Mesendoderm (in vitro differentiated cells): Measurements from ENCODE around the gene BCAT1.

Experiments used
- DNase-seq: peaks from one replicate; pipeline ENCODE4 v3.0.0; 2013
- H2AK5ac ChIP-seq: 2 replicates; pipeline ENCODE4 v1.6.1; 2013; ENCODE audit warnings: low read length, inconsistent platforms
- H2BK120ac ChIP-seq: 2 replicates; pipeline ENCODE4 v1.6.1; 2013; ENCODE audit warnings: low read depth, mild to moderate bottlenecking, low read length, moderate library complexity, mixed read lengths
- H2BK15ac ChIP-seq: replicated peaks from 2 replicates; pipeline ENCODE4 v1.6.1; 2013; ENCODE audit warnings: low read depth, mild to moderate bottlenecking, moderate library complexity
- H2BK5ac ChIP-seq: 2 replicates; pipeline ENCODE4 v1.6.1; 2013; ENCODE audit warnings: low read length, inconsistent platforms
- H3K18ac ChIP-seq: 2 replicates; pipeline ENCODE4 v1.6.1; 2013; ENCODE audit warnings: mild to moderate bottlenecking, low read length, mixed read lengths
- H3K23ac ChIP-seq: one replicate; pipeline ENCODE4 v1.6.1; 2013; ENCODE audit warnings: low read length
- H3K27ac ChIP-seq: 2 replicates; pipeline ENCODE4 v1.5.1; 2013; ENCODE audit warnings: low read depth, mild to moderate bottlenecking, inconsistent platforms, low read length, moderate library complexity
- H3K27me3 ChIP-seq: 2 replicates; pipeline ENCODE4 v1.6.1; 2013; ENCODE audit warnings: low read length, control low read depth, mild to moderate bottlenecking, inconsistent platforms; ENCODE audit not compliant: insufficient read depth, poor library complexity
- H3K36me3 ChIP-seq: 2 replicates; pipeline ENCODE4 v1.6.1; 2013; ENCODE audit warnings: low read length, inconsistent platforms; ENCODE audit not compliant: control insufficient read depth, insufficient read depth
- H3K4ac ChIP-seq: one replicate; pipeline ENCODE4 v1.6.1; 2013; ENCODE audit warnings: low read depth, mild to moderate bottlenecking, low read length, moderate library complexity
- H3K4me1 ChIP-seq: 2 replicates; pipeline ENCODE4 v1.6.1; 2013; ENCODE audit warnings: low read depth, low read length, inconsistent platforms; ENCODE audit not compliant: control insufficient read depth
- H3K4me2 ChIP-seq: 2 replicates; pipeline ENCODE4 v1.6.1; 2013; ENCODE audit warnings: low read length
- H3K4me3 ChIP-seq: 2 replicates; pipeline ENCODE4 v1.5.1; 2013; ENCODE audit warnings: mild to moderate bottlenecking, low read length
- H3K56ac ChIP-seq: one replicate; pipeline ENCODE4 v1.6.1; 2013; ENCODE audit warnings: low read length
- H3K79me1 ChIP-seq: 2 replicates; pipeline ENCODE4 v1.6.1; 2013; ENCODE audit warnings: low read length, inconsistent platforms
- H3K79me2 ChIP-seq: 2 replicates; pipeline ENCODE4 v1.6.1; 2013; ENCODE audit warnings: mild to moderate bottlenecking, low read length; ENCODE audit not compliant: control insufficient read depth, insufficient read depth
- H3K9ac ChIP-seq: 2 replicates; pipeline ENCODE4 v1.6.1; 2013; ENCODE audit warnings: low read length, inconsistent platforms
- H4K5ac ChIP-seq: one replicate; pipeline ENCODE4 v1.6.1; 2013; ENCODE audit warnings: low read length
- H4K8ac ChIP-seq: one replicate; pipeline ENCODE4 v1.6.1; 2013; ENCODE audit warnings: low read depth, mild to moderate bottlenecking, control low read depth, low read length, moderate library complexity
- WGBS: extraction: QIAGEN DNeasy Blood & Tissue Kit; methylation state at CpG from one replicate; pipeline ENCODE4 v1.1.7; 2013; ENCODE audit warnings: low lambda C conversion rate, missing lambda C conversion rate; ENCODE audit not compliant: insufficient coverage; ENCODE audit errors: extremely low coverage; 5-methylcytosine and 5-hydroxymethylcytosine counted together

BCAT1 gene

DNA sequence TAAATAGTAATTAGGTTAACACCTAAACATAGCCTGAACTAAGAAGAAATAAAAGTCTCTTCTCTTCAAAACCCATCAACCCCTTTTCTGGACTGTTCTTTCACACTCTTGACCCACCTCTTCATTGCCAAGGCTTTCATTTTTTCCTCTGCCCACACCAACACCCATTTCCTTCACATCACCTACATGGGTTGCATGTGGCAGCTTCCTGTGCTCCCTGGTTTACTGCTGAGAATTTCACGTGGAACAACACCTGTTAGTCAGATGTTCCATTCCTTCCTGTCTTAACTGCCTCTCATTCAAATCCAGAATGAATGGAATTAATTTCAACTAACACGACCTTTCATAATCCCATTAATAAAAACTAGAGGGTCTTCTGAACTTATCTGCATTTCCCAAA is 157.3 kb downstream of the BCAT1 start:
- WGBS, result no CpG with 5 or more reads among the region's 2 CpGs
- Histone ChIP-seq H3K18ac (no peak overlapping the region), H2BK15ac (no peak overlapping the region), H3K4ac (no peak overlapping the region), H3K4me2 (no peak overlapping the region), H4K8ac (no peak overlapping the region), H3K27me3 (no peaks in the 10 kb centered on the region), H3K4me3 (no peak overlapping the region), H3K27ac (no peak overlapping the region), H3K79me2 (no peaks in the 10 kb centered on the region), H3K23ac (no peak overlapping the region), H2AK5ac (no peak overlapping the region), H3K4me1 (no peaks in the 10 kb centered on the region), H3K56ac (no peak overlapping the region), H3K9ac (no peak overlapping the region), H3K36me3 (no peaks in the 10 kb centered on the region), H2BK120ac (no peak overlapping the region), H2BK5ac (no peak overlapping the region), H4K5ac (no peak overlapping the region), H3K79me1 (no peaks in the 10 kb centered on the region)
- no peak for DNase-seq

DNA sequence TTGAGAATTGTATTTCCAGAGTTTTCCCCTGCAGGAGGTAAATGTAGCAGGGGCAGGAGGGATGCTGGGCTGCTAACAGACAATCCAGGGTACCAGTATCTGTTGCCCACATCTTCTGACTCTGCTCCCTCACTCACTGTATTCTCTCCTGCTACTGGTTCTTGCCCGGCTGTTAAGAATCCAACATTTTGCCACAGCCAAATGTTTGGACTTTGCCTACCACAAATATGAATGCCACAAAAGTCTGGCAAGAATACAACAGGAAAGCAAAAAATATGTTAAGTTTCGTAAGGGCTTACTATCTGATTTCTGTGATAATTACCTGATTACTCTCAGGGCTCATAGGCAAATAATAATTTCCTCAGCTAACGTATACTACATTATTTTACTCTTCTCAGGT is 160.0 kb downstream of the BCAT1 start:
- Histone ChIP-seq H2BK5ac (no peak overlapping the region), H3K23ac (no peak overlapping the region), H3K4me2 (no peak overlapping the region), H2BK120ac (no peak overlapping the region), H2BK15ac (no peak overlapping the region), H3K27ac (no peak overlapping the region), H3K56ac (no peak overlapping the region), H2AK5ac (no peak overlapping the region), H3K9ac (no peak overlapping the region), H3K36me3 (no peaks in the 10 kb centered on the region), H3K4me3 (no peak overlapping the region), H3K79me2 (no peaks in the 10 kb centered on the region), H3K4me1 (no peaks in the 10 kb centered on the region), H4K8ac (no peak overlapping the region), H4K5ac (no peak overlapping the region), H3K18ac (no peak overlapping the region), H3K79me1 (no peaks in the 10 kb centered on the region), H3K27me3 (no peaks in the 10 kb centered on the region), H3K4ac (no peak overlapping the region)
- WGBS, result no CpG with 5 or more reads among the region's 3 CpGs
- no peak for DNase-seq

DNA sequence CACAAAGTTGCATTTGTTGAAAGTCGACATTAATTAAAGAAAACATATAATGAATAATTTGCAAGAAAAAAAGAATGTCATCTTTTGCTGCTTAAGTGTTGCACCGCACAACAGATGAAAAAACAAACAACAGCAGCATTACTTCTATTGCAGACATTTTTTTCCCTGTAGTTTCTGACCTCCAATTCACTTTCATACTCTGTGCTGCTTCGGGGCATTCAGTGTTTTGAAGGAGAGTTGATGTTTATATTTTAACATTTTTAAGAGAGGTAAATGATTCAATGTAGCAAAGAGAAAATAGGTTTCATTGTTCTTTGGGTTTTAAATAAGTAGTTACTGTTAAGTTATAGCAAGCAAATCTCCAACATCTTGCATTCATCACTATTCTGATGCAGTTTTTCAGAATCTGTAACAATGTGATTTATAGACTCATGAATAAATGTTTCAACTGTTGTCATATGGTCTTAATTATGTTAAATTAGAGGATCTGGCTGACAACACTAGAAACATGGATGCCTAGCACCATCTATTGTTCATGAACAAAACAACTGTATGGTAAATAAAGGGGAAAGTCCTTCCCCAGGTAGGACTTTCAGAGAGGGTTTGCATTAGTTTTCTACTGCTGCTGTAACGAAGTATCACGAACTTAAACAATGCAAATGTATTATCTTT is 168.1 kb downstream of the BCAT1 start:
- Histone ChIP-seq H3K4me1 (no peaks in the 10 kb centered on the region), H3K36me3 (no peaks in the 10 kb centered on the region), H3K27me3 (no peaks in the 10 kb centered on the region), H2BK5ac (no peak overlapping the region), H2BK15ac (no peak overlapping the region), H3K79me1 (no peaks in the 10 kb centered on the region), H3K79me2 (no peaks in the 10 kb centered on the region), H3K56ac (no peak overlapping the region), H3K23ac (no peak overlapping the region), H3K4me3 (no peak overlapping the region), H4K5ac (no peak overlapping the region), H3K18ac (no peak overlapping the region), H3K9ac (no peak overlapping the region), H2BK120ac (no peak overlapping the region), H4K8ac (no peak overlapping the region), H3K27ac (no peak overlapping the region), H3K4me2 (no peak overlapping the region), H2AK5ac (no peak overlapping the region), H3K4ac (no peak overlapping the region)
- no CpG with 5 or more reads among the region's 5 CpGs for WGBS
- DNase-seq, result peak; percentile 23

DNA sequence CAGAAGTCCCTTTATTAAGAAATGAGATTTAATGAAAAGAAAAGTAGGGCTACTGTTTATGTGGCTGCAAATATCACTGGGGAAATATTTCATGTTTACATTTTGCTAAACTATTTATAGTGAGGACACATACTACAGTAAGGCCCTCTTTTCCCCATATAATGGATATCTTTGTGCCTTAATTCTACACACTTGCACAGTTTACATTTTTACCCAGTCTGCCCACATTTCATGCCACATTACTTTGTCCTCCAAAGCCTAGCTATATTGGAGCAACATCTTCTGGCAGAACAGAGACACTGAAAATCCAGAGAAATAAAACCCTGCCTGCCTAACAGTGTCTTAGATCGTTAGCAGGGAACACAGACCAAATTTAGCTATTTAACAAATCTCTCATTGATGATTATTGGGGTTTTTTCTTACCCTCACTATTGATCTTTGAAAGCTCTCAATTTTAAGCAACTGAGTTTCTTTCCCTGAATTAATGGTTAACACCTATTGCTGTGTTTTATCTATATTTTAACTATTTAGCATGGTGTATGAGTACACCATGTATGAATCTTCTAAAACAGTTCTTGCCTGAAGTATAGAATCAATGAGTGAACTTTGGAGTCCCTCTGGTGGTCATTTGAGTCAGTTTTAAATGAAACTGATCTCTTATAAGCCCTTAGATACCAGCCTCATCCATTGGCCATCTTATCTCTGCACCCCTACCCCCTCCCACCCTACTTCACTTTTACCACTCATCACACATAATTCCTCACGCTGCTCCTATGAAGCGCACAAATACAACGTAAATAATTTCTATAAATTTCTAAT is 170.2 kb downstream of the BCAT1 start:
- Histone ChIP-seq H3K36me3 (no peaks in the 10 kb centered on the region), H2BK120ac (no peak overlapping the region), H3K4me1 (no peaks in the 10 kb centered on the region), H3K9ac (no peak overlapping the region), H3K23ac (no peak overlapping the region), H3K56ac (no peak overlapping the region), H4K8ac (no peak overlapping the region), H3K27me3 (no peaks in the 10 kb centered on the region), H3K4ac (no peak overlapping the region), H3K18ac (no peak overlapping the region), H3K79me2 (no peaks in the 10 kb centered on the region), H4K5ac (no peak overlapping the region), H3K27ac (no peak overlapping the region), H2AK5ac (no peak overlapping the region), H3K4me3 (no peak overlapping the region), H3K79me1 (no peaks in the 10 kb centered on the region), H2BK15ac (no peak overlapping the region), H2BK5ac (no peak overlapping the region), H3K4me2 (no peak overlapping the region)
- peak; percentile 65 for DNase-seq
- WGBS, result 87% methylated on average over 3 of the region's 4 CpGs

DNA sequence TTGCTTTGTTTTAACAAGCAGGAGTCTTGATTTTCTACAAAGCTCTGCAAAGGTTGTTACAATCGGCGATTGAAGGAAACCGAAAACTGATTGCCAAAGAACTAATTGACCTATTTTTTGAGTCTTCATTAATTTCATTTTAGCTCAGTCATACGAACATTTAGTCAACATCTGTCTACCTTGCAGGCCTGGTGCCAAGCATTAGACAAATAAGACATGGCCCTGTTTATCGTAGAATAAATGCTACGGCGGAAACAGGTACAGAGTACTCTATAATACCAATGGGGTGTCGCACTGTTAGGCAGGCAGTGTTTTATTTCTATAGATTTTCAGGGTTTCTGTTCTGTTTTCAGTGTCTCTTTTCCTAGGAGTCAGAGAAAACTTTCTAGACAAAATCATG is 171.5 kb downstream of the BCAT1 start:
- no peak overlapping the region for H3K56ac ChIP-seq
- no peak overlapping the region for H3K27ac ChIP-seq
- no peak overlapping the region for H2BK15ac ChIP-seq
- H2BK120ac ChIP-seq, result no peak overlapping the region
- no peaks in the 10 kb centered on the region for H3K4me1 ChIP-seq
- no peak overlapping the region for H3K4ac ChIP-seq
- H3K36me3 ChIP-seq, result no peaks in the 10 kb centered on the region
- no peak overlapping the region for H4K8ac ChIP-seq
- H3K9ac ChIP-seq, result no peak overlapping the region
- H3K23ac ChIP-seq, result no peak overlapping the region
- H3K4me3 ChIP-seq, result no peak overlapping the region
- no peak overlapping the region for H3K18ac ChIP-seq
- no peak overlapping the region for H4K5ac ChIP-seq
- H3K79me1 ChIP-seq, result no peaks in the 10 kb centered on the region
- no peaks in the 10 kb centered on the region for H3K27me3 ChIP-seq
- DNase-seq, result no peak
- no peak overlapping the region for H2BK5ac ChIP-seq
- H3K79me2 ChIP-seq, result no peaks in the 10 kb centered on the region
- no CpG with 5 or more reads among the region's 8 CpGs for whole genome bisulfite sequencing
- no peak overlapping the region for H2AK5ac ChIP-seq
- no peak overlapping the region for H3K4me2 ChIP-seq
